DND-41 (cell line): ENCODE measurements around the gene PTPRC.

Source experiments
- ATAC-seq: fragments of 200-7000 bp; cut with Tn5 transposase; 3 replicates; pipeline ENCODE4 v1.9.1; 2021; ENCODE audit warnings: low read depth; ENCODE audit not compliant: insufficient read depth
- DNase-seq: peaks from one replicate; pipeline ENCODE4 v3.0.0-alpha.2; 2020
- H2AFZ ChIP-seq: 2 replicates; pipeline ENCODE4 v1.6.0; 2012; ENCODE audit warnings: low read depth, low read length
- H3K27ac ChIP-seq: 2 replicates; pipeline ENCODE4 v1.5.1; 2012; ENCODE audit warnings: low read length, inconsistent platforms
- H3K27me3 ChIP-seq: fragments of 200-600 bp; sonication (generic); 2 replicates; pipeline ENCODE4 v1.6.0; 2012; ENCODE audit warnings: low read length, mild to moderate bottlenecking, inconsistent platforms; ENCODE audit not compliant: insufficient read depth, poor library complexity
- H3K36me3 ChIP-seq: 2 replicates; pipeline ENCODE4 v1.5.1; 2012; ENCODE audit warnings: low read length, inconsistent platforms; ENCODE audit not compliant: insufficient read depth
- H3K4me1 ChIP-seq: 2 replicates; pipeline ENCODE4 v1.5.1; 2012; ENCODE audit warnings: mild to moderate bottlenecking, low read length; ENCODE audit not compliant: insufficient read depth
- H3K4me2 ChIP-seq: 2 replicates; pipeline ENCODE4 v1.6.0; 2012; ENCODE audit warnings: mild to moderate bottlenecking, moderate library complexity, low read length, inconsistent platforms; ENCODE audit not compliant: insufficient read depth
- H3K4me3 ChIP-seq, 2 experiments: fragments of 200-600 bp in 1 of 2; shearing (Covaris generic) in 1 of 2; 2 replicates each; pipeline ENCODE4 v1.5.1; 2012 to 2016; ENCODE audit warnings: inconsistent platforms in 2 of 2, low read length in 2 of 2, mild to moderate bottlenecking in 2 of 2, low read depth in 1 of 2, moderate library complexity in 1 of 2
- H3K79me2 ChIP-seq: 2 replicates; pipeline ENCODE4 v1.6.0; 2012; ENCODE audit warnings: low read length, inconsistent platforms; ENCODE audit not compliant: insufficient read depth
- H3K9ac ChIP-seq: 2 replicates; pipeline ENCODE4 v1.6.0; 2012; ENCODE audit warnings: low read depth, mild to moderate bottlenecking, inconsistent platforms, low read length, moderate library complexity
- H3K9me3 ChIP-seq: 2 replicates; pipeline ENCODE4 v1.5.1; 2012; ENCODE audit warnings: low read length, moderate library complexity, mild to moderate bottlenecking, inconsistent platforms; ENCODE audit not compliant: insufficient read depth, severe bottlenecking
- H4K20me1 ChIP-seq: 2 replicates; pipeline ENCODE4 v1.6.0; 2012; ENCODE audit warnings: low read length; ENCODE audit not compliant: insufficient read depth
- EZH2 ChIP-seq: IDR thresholded peaks from 3 replicates; pipeline ENCODE4 v1.6.1; 2012; ENCODE audit warnings: borderline replicate concordance, low read depth, mild to moderate bottlenecking, moderate library complexity, low read length, inconsistent platforms; ENCODE audit not compliant: severe bottlenecking
- TF ChIP-seq, protein P1 (sequence below): IDR thresholded peaks from 2 replicates; pipeline ENCODE4 v1.5.1; 2012; ENCODE audit warnings: borderline replicate concordance, low read length, moderate library complexity, mild to moderate bottlenecking; ENCODE audit not compliant: poor library complexity, severe bottlenecking; ENCODE audit errors: extremely low read depth

PTPRC gene

DNA sequence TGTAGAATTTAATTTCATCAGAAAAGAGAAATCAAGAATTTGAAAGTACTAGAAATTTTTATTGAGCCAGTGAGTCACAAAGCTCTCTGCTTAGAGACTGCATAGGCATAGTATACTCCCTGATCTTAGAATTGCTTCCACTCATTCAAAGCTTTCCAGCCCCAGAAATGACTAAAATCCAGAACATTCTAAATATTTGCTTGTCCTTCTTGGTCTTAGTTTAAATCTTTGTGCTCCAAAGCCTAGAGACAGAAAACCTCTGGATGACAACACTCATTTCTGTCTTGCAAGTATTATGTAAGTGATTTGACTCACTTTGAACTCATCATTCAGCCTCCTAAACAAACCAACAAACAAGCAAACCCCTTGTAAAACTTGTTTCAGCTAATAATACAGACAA is 74.2 kb downstream of the PTPRC start:
- H3K79me2 ChIP-seq, result no peaks in the 10 kb centered on the region
- DNase-seq, result no peak
- H3K9me3 ChIP-seq, result no peaks in the 10 kb centered on the region
- no peak overlapping the region for H3K4me3 ChIP-seq
- no peak overlapping the region for H2AFZ ChIP-seq
- no peak for ATAC-seq
- H4K20me1 ChIP-seq, result no peaks in the 10 kb centered on the region
- no peak overlapping the region for H3K27ac ChIP-seq
- H3K9ac ChIP-seq, result no peak overlapping the region
- no peaks in the 10 kb centered on the region for H3K4me1 ChIP-seq
- H3K36me3 ChIP-seq, result peaks cover 14% of the 10 kb centered on the region
- TF ChIP-seq EZH2, result no peak
- TF ChIP-seq, protein P1, sequence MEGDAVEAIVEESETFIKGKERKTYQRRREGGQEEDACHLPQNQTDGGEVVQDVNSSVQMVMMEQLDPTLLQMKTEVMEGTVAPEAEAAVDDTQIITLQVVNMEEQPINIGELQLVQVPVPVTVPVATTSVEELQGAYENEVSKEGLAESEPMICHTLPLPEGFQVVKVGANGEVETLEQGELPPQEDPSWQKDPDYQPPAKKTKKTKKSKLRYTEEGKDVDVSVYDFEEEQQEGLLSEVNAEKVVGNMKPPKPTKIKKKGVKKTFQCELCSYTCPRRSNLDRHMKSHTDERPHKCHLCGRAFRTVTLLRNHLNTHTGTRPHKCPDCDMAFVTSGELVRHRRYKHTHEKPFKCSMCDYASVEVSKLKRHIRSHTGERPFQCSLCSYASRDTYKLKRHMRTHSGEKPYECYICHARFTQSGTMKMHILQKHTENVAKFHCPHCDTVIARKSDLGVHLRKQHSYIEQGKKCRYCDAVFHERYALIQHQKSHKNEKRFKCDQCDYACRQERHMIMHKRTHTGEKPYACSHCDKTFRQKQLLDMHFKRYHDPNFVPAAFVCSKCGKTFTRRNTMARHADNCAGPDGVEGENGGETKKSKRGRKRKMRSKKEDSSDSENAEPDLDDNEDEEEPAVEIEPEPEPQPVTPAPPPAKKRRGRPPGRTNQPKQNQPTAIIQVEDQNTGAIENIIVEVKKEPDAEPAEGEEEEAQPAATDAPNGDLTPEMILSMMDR, result no peak
- H3K4me2 ChIP-seq, result no peak overlapping the region
- H3K27me3 ChIP-seq, result no peaks in the 10 kb centered on the region

DNA sequence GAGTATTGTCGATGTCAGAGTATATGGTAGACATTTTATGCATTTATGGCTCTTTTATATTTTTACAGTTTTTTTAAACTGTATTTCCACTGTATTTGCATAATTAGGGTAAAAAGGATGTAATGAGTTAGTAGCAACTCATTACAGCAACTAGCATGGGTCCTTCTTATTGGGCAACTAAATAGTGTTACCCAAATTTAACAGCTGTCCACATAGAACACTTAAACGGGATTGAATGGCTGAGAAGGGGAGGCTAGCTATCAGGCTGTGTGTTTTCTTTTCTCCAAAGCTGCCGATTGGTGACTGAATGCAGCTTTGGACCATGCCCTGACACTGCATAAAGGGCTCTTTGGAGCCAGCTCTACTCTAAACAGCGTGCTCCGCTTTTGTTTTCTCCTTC is 75.4 kb downstream of the PTPRC start:
- Histone ChIP-seq H3K4me2 (no peak overlapping the region), H2AFZ (no peak overlapping the region), H3K27ac (no peak overlapping the region), H3K9me3 (no peaks in the 10 kb centered on the region), H3K4me3 (no peak overlapping the region), H3K79me2 (no peaks in the 10 kb centered on the region), H3K36me3 (peaks cover 15% of the 10 kb centered on the region; the same call in 1 of the 2 replicates), H3K27me3 (no peaks in the 10 kb centered on the region), H3K4me1 (no peaks in the 10 kb centered on the region), H3K9ac (no peak overlapping the region), H4K20me1 (no peaks in the 10 kb centered on the region)
- TF ChIP-seq EZH2, result no peak
- TF ChIP-seq, protein P1, result no peak
- ATAC-seq (no peak), DNase-seq (no peak)

DNA sequence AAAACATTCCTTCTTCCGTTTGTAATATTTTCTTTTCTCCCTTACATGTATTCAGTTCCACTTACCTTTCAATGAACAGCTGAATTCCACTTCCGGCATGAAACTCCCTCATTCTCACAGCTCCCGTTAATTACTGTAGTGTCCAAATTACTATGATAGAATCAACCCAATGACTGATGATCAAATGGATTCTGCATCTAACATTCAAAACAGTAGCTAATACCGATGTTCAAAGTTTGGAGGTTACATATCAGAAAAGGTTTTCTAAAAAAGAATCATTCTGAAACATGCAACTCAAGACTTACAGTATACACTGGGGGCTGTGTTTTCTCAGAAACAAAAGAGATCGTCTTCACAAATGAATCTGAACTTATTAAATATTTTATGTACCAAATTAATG is 77.2 kb downstream of the PTPRC start:
- DNase-seq (no peak), ATAC-seq (no peak)
- H3K27me3 ChIP-seq, result no peaks in the 10 kb centered on the region
- no peak overlapping the region for H2AFZ ChIP-seq
- no peak overlapping the region for H3K4me3 ChIP-seq
- no peaks in the 10 kb centered on the region for H3K79me2 ChIP-seq
- no peaks in the 10 kb centered on the region for H4K20me1 ChIP-seq
- no peaks in the 10 kb centered on the region for H3K4me1 ChIP-seq
- H3K27ac ChIP-seq, result no peak overlapping the region
- H3K4me2 ChIP-seq, result no peak overlapping the region
- TF ChIP-seq, protein P1, result no peak
- no peak for TF ChIP-seq EZH2
- H3K36me3 ChIP-seq, result peaks cover 15% of the 10 kb centered on the region; the same call in 1 of the 2 replicates
- H3K9ac ChIP-seq, result no peak overlapping the region
- no peaks in the 10 kb centered on the region for H3K9me3 ChIP-seq

DNA sequence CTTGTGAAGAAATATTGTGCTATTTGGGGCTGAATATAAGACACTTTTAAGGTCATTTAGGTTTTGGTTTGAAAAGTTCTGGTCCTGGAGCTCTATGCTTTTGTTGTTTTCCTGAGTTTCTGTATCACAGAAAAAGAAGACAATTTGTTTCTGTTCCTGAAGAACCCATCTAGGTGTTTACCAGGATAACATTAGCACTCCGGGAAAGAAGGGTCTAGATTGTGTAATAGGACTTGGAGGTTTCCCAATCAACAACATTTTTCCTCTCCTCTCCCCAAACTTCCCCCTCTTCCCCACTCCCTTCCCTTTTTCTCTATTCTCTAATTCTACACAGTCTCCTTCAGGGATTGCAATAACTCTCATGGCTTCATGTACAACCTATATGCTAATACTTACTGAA is 78.7 kb downstream of the PTPRC start:
- ATAC-seq, result no peak
- no peaks in the 10 kb centered on the region for H4K20me1 ChIP-seq
- no peak for DNase-seq

More for the DNA sequence above, 78.7 kb downstream of the PTPRC start:
- Histone ChIP-seq H3K27me3 (no peaks in the 10 kb centered on the region), H3K4me3 (no peak overlapping the region), H3K4me1 (no peaks in the 10 kb centered on the region), H3K4me2 (no peak overlapping the region), H3K36me3 (peaks cover 15% of the 10 kb centered on the region; the same call in 1 of the 2 replicates), H3K79me2 (no peaks in the 10 kb centered on the region), H3K27ac (no peak overlapping the region), H2AFZ (no peak overlapping the region), H3K9ac (no peak overlapping the region), H3K9me3 (no peaks in the 10 kb centered on the region)
- TF ChIP-seq, protein P1, result no peak
- no peak for TF ChIP-seq EZH2
